GM21737 (cell line): ENCODE results near the gene BLVRB.
A peak's percentile ranks its signal among the peaks of the same experiment; 100 is the strongest.
"Not testable (repeated sequence)": the region's sequence is repeated elsewhere in the genome, so short reads cannot be mapped to it uniquely, and the experiment has no call there.

Experiments used
- ATAC-seq: cut with Tn5 transposase; IDR thresholded peaks from one replicate; pipeline ENCODE4 v1.9.1; 2021; ENCODE audit warnings: mild to moderate bottlenecking, moderate library complexity; ENCODE audit not compliant: unreplicated experiment

Gene BLVRB

GRCh38 chr19:40410030-40410389, 55.5 kb downstream of the BLVRB start:
- no peak for ATAC-seq

GRCh38 chr19:40408598-40408925, 57.0 kb downstream of the BLVRB start:
- ATAC-seq, result not testable (repeated sequence)

- no peak for ATAC-seq
Measured at GRCh38 chr19:40407714-40408597, 57.6 kb downstream of the BLVRB start.

- peak; percentile 57 for ATAC-seq
Measured at GRCh38 chr19:40403262-40403984, 62.1 kb downstream of the BLVRB start.

- ATAC-seq, result no peak
Measured at GRCh38 chr19:40400559-40400958, 65.0 kb downstream of the BLVRB start.

- no peak for ATAC-seq
Measured at GRCh38 chr19:40398417-40399131, 67.0 kb downstream of the BLVRB start.
